HepG2 (cell line): ENCODE measurements around the gene TNRC18. TPM values are rescaled to one million over a fixed set of nuclear protein-coding genes. Genes with fewer than 3 reads are reported as not detected.

Experiments
- ATAC-seq: fragments of 200-7000 bp; cut with Tn5 transposase; 3 replicates; pipeline ENCODE4 v1.9.1; 2020; ENCODE audit warnings: mild to moderate bottlenecking, moderate library complexity
- BruUV-seq: library from RNA; stranded (reverse); fragments of 400-500 nt; replicated peaks from 2 replicates; lab custom pipeline; 2021; lab: Mats Ljungman, UMichigan
- CTCF ChIA-PET: fragments of 300-600 bp; formaldehyde crosslinking; extraction: SDS; loops from one replicate; lab custom pipeline; 2021; ENCODE audit warnings: low total read pairs, inconsistent platforms, low intra/inter-chr PET ratio; lab: Yijun Ruan, JAX
- POLR2A ChIA-PET: fragments of 350-600 bp; sonication (Branson Sonifier 250); formaldehyde crosslinking; loops from one replicate; lab custom pipeline; 2020; ENCODE audit warnings: antibody characterized with exemption, inconsistent platforms; lab: Yijun Ruan, JAX
- DNase-seq: peaks from one replicate; pipeline ENCODE4 v3.0.0-alpha.2; 2015; ENCODE audit warnings: low spot score
- FAIRE-seq: peaks from 3 replicates; lab custom pipeline; 2011; peaks lifted over from hg19 to GRCh38; lab: Jason Lieb, UNC
- H2AFZ ChIP-seq: one replicate; pipeline ENCODE4 v1.6.1; 2011; ENCODE audit warnings: low read length, inconsistent platforms
- H3K27ac ChIP-seq: fragments of 300-600 bp; 3 replicates; pipeline ENCODE4 v1.8.0; 2011; ENCODE audit warnings: mixed run types, mild to moderate bottlenecking, mixed read lengths, low read length, inconsistent platforms; ENCODE audit not compliant: insufficient read depth; ENCODE audit errors: extremely low read length
- H3K27me3 ChIP-seq, 2 experiments: fragments of 200-600 bp in 1 of 2; 2 replicates in 1 of 2; 3 replicates in 1 of 2; pipeline versions ENCODE4 v1.6.0 to v1.8.0; 2011; ENCODE audit warnings: low read length in 2 of 2, mild to moderate bottlenecking in 2 of 2, moderate library complexity in 2 of 2, inconsistent platforms in 1 of 2; ENCODE audit not compliant: insufficient read depth in 2 of 2, control insufficient read depth in 1 of 2
- H3K36me3 ChIP-seq, 2 experiments: fragments of 200-600 bp in 1 of 2; replicated peaks in 1 of 2; 2 replicates in 1 of 2; 3 replicates in 1 of 2; pipeline versions ENCODE4 v1.5.1 to v1.8.0; 2011; ENCODE audit warnings: low read length in 2 of 2, inconsistent platforms in 1 of 2; ENCODE audit not compliant: insufficient read depth in 2 of 2, control insufficient read depth in 1 of 2
- H3K4me1 ChIP-seq: 2 replicates; pipeline ENCODE4 v1.5.1; 2012; ENCODE audit warnings: low read length, inconsistent platforms; ENCODE audit not compliant: insufficient read depth
- H3K4me2 ChIP-seq: 2 replicates; pipeline ENCODE4 v1.6.0; 2011; ENCODE audit warnings: low read depth, low read length, inconsistent platforms
- H3K4me3 ChIP-seq, 3 experiments: fragments of 200-600 bp in 1 of 3; sonication (generic), shearing (Covaris generic) in 1 of 3; replicated peaks in 1 of 3; 2 replicates each; pipeline ENCODE4 v1.5.1; 2011 to 2016; ENCODE audit warnings: low read length in 3 of 3, inconsistent platforms in 2 of 3, low read depth in 2 of 3, mild to moderate bottlenecking in 2 of 3, control low read depth in 1 of 3, mixed read lengths in 1 of 3; ENCODE audit not compliant: insufficient read depth in 1 of 3
- H3K79me2 ChIP-seq: one replicate; pipeline ENCODE4 v1.6.1; 2011; ENCODE audit warnings: low read length, inconsistent platforms; ENCODE audit not compliant: insufficient read depth
- H3K9ac ChIP-seq: 2 replicates; pipeline ENCODE4 v1.6.0; 2011; ENCODE audit warnings: mild to moderate bottlenecking, low read depth, low read length, inconsistent platforms; ENCODE audit not compliant: insufficient read depth
- H3K9me3 ChIP-seq: 2 replicates; pipeline ENCODE4 v1.5.1; 2012; ENCODE audit warnings: mild to moderate bottlenecking, low read length
- H4K20me1 ChIP-seq: 2 replicates; pipeline ENCODE4 v1.6.0; 2011; ENCODE audit warnings: inconsistent platforms, mild to moderate bottlenecking, low read length, moderate library complexity; ENCODE audit not compliant: insufficient read depth
- ETS1 ChIP-seq: sonication (generic); formaldehyde crosslinking; IDR thresholded peaks from 2 replicates; pipeline ENCODE4 v1.4.0; 2020; ENCODE audit warnings: missing genetic modification reagents
- ETV6 ChIP-seq: sonication (generic); formaldehyde crosslinking; conservative IDR thresholded peaks from 2 replicates; pipeline ENCODE4 v1.4.0; 2020; ENCODE audit warnings: missing genetic modification reagents
- GMEB1 ChIP-seq: sonication (generic); formaldehyde crosslinking; IDR thresholded peaks from 2 replicates; pipeline ENCODE4 v1.5.1; 2020; ENCODE audit warnings: missing genetic modification reagents, mild to moderate bottlenecking, borderline replicate concordance
- HNRNPH1 ChIP-seq: fragments of 200-400 bp; formaldehyde crosslinking; optimal IDR thresholded peaks from 2 replicates; pipeline ENCODE3; 2017; ENCODE audit warnings: mild to moderate bottlenecking, low read depth, low read length
- HNRNPUL1 ChIP-seq: fragments of 200-400 bp; formaldehyde crosslinking; IDR thresholded peaks from 2 replicates; pipeline ENCODE4 v1.6.1; 2017; ENCODE audit warnings: low read depth, mild to moderate bottlenecking, low read length, moderate library complexity
- MTERF4 ChIP-seq: sonication (generic); formaldehyde crosslinking; IDR thresholded peaks from 2 replicates; pipeline ENCODE4 v1.8.0; 2023; ENCODE audit warnings: mild to moderate bottlenecking, missing genetic modification reagents
- RCOR2 ChIP-seq: IDR thresholded peaks from 2 replicates; pipeline ENCODE4 v1.6.1; 2016; ENCODE audit warnings: missing biosample characterization, missing genetic modification reagents
- SMC3 ChIP-seq: IDR thresholded peaks from 2 replicates; pipeline ENCODE4 v1.6.1; 2011; ENCODE audit warnings: low read length, improper control_type of control experiment
- TCF12 ChIP-seq, 2 experiments: fragments of 450-650 bp in 1 of 2; sonication (generic) in 1 of 2; formaldehyde crosslinking in 1 of 2; IDR thresholded peaks; 2 replicates each; pipeline versions ENCODE4 v1.6.1 to v1.8.0; 2017 to 2022; ENCODE audit warnings: antibody characterized with exemption in 1 of 2, mild to moderate bottlenecking in 1 of 2, missing genetic modification reagents in 1 of 2, moderate library complexity in 1 of 2
- ZKSCAN5 ChIP-seq: sonication (generic); formaldehyde crosslinking; IDR thresholded peaks from 2 replicates; pipeline ENCODE4 v1.5.1; 2020; ENCODE audit warnings: mild to moderate bottlenecking, missing genetic modification reagents
- ZMYM2 ChIP-seq: sonication (generic); formaldehyde crosslinking; IDR thresholded peaks from 2 replicates; pipeline ENCODE4 v1.8.0; 2022; ENCODE audit warnings: mild to moderate bottlenecking, missing genetic modification reagents
- ZNF296 ChIP-seq: sonication (generic); formaldehyde crosslinking; conservative IDR thresholded peaks from 2 replicates; pipeline ENCODE4 v1.5.0; 2020; ENCODE audit warnings: mild to moderate bottlenecking, missing genetic modification reagents
- WGBS: methylation state at CpG from one replicate; pipeline ENCODE4 v1.1.6; 2017; ENCODE audit warnings: low lambda C conversion rate; 5-methylcytosine and 5-hydroxymethylcytosine counted together
- in situ Hi-C: cut with HindIII; loops from 2 replicates; pipeline ENCODE4 v1.10.0; 2017; ENCODE audit warnings: low pct_unique_long_range_greater_than_20kb; ENCODE audit not compliant: extremely low pct_ligation_motif_present
- intact Hi-C: fragments of 100-400 bp; cut with micrococcal nuclease; formaldehyde crosslinking; loops from one replicate; pipeline ENCODE4 v1.10.0; 2022; ENCODE audit not compliant: unreplicated experiment
- polyA plus RNA-seq, 8 experiments: library from polyadenylated mRNA; depleted of rRNA in 3 of 8; stranded (reverse) in 7 of 8; unstranded in 1 of 8; fragments of >200 nt; fragmentation: Illumina TruSeq in 4 of 8; extraction: Trizol in 4 of 8; gene quantifications; 2 replicates each; pipeline versions ENCODE4 v1.2.1 to v1.2.3, GENCODE V29; 2011 to 2016; ENCODE audit warnings: low read depth in 4 of 8, missing spikeins in 1 of 8, mixed read lengths in 1 of 8; ENCODE audit not compliant: insufficient read depth in 1 of 8
- total RNA-seq, 5 experiments: library from RNA; depleted of rRNA; stranded (reverse); fragments of >200 nt; fragmentation: Illumina TruSeq; extraction: Trizol; gene quantifications; 2 replicates each; pipeline ENCODE4 v1.2.3, GENCODE V29; 2016; ENCODE audit warnings: low read depth in 1 of 5

The TNRC18 gene
- total and polyA plus RNA-seq, 2 of the 13 experiments (the other 11 are each of a cell fraction or from before 2014, with no cell fraction given) = 11.7 to 17.4 TPM

DNA sequence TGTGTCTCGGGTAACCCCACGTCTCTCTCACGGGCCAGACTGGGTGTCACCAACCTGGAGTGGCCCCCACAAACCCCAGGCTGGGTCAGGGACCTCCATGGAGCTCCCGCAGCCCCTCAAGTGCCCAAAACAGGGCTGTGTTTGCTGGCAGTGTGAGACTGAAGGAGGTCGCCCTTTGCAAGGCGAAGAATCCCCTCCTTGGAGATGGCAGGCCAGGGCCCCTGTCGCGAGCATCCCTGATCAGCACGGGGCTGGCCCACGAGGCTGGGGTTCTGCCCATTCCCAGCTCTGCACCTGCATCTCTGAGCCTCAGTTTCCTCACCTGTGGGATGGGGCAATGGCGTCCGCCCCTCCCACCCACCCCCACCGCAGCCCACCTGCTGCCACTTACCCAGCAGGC is 78.5 kb downstream of the TNRC18 start (continued):
- TF ChIP-seq ETV6 (CRISPR knock-in tag) (no peak), GMEB1 (CRISPR knock-in tag) (no peak), ZNF296 (CRISPR knock-in tag) (no peak), HNRNPH1 (no peak), SMC3 (no peak), ZKSCAN5 (CRISPR knock-in tag) (no peak), ETS1 (CRISPR knock-in tag) (no peak)

DNA sequence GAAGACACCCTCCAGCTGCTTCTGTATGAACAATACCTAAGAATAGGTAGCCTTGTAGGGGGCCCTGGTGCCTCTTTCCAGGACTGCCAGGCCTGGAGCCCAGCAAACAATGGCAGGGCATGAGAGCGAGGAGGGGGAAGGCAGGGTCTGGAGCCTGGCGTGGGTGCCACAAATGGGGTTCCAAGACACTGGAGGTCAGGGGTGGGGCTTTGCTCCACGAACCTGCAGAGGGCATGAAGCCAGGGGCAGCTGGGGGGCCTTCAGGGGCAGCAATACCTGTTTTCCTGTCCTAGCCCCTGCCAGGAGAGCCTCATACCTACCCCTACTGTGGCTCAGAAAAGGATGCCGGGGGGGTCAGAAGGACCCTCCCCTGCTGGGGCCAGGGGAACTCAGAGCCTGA is 79.3 kb downstream of the TNRC18 start:
- Histone ChIP-seq H3K79me2 (no peaks in the 10 kb centered on the region), H3K4me1 (no peaks in the 10 kb centered on the region), H3K27ac (no peak overlapping the region), H2AFZ (no peak overlapping the region), H3K4me3 (no peak overlapping the region), H3K36me3 (peaks cover 23 to 36% of the 10 kb centered on the region in 2 experiments), H3K4me2 (no peak overlapping the region), H3K9me3 (no peaks in the 10 kb centered on the region), H3K9ac (no peak overlapping the region), H4K20me1 (peaks cover 5% of the 10 kb centered on the region; the same call in 1 of the 2 replicates), H3K27me3 (no peaks in the 10 kb centered on the region)
- FAIRE-seq (no peak), DNase-seq (no peak), ATAC-seq (no peak)
- BruUV-seq = no TSS peak
- POLR2A ChIA-PET = no interaction called here
- TF ChIP-seq TCF12 (IDR thresholded peaks at IDR 0.05) = no peak
- no peak for TF ChIP-seq TCF12 (CRISPR knock-in tag; IDR thresholded peaks at IDR 0.05)
- no peak for TF ChIP-seq MTERF4
- no peak for TF ChIP-seq RCOR2
- no peak for TF ChIP-seq ZMYM2 (CRISPR knock-in tag)
- TF ChIP-seq HNRNPUL1 = no peak
- CTCF ChIA-PET = no interaction called here
- 100% methylated on average over 2 of the region's 4 CpGs for WGBS
- in situ Hi-C loops (no loop called here), intact Hi-C loops (no loop called here)
